Lower lobe of right lung (tissue), 2 donors: ENCODE results near the gene DTX3. TPM values are rescaled to one million over a fixed set of nuclear protein-coding genes. Genes with fewer than 3 reads are reported as not detected.

Experiments used
- ATAC-seq, 2 donors: fragments of 200-7000 bp; cut with Tn5 transposase; one replicate each; pipeline ENCODE4 v1.9.1; 2020 to 2022; ENCODE audit warnings: mild to moderate bottlenecking in 2 of 2, moderate library complexity in 2 of 2
- DNase-seq: peaks from one replicate; pipeline ENCODE4 v3.0.0-alpha.2; 2020
- H3K27ac ChIP-seq: fragments of 200-600 bp; one replicate; pipeline ENCODE4 v1.8.0; 2022
- H3K27me3 ChIP-seq: fragments of 200-600 bp; one replicate; pipeline ENCODE4 v1.8.0; 2022; ENCODE audit warnings: low read depth
- H3K36me3 ChIP-seq: fragments of 200-600 bp; one replicate; pipeline ENCODE4 v1.8.0; 2022; ENCODE audit warnings: mild to moderate bottlenecking
- H3K4me1 ChIP-seq: fragments of 200-600 bp; one replicate; pipeline ENCODE4 v1.8.0; 2022
- H3K4me3 ChIP-seq: fragments of 200-600 bp; one replicate; pipeline ENCODE4 v1.8.0; 2022; ENCODE audit warnings: mild to moderate bottlenecking
- H3K9me3 ChIP-seq: fragments of 200-600 bp; one replicate; pipeline ENCODE4 v1.8.0; 2022
- intact Hi-C: fragments of 100-400 bp; cut with DNase I; formaldehyde crosslinking; loops from one replicate; pipeline ENCODE4 v1.11.0; 2022
- total RNA-seq: library from RNA; stranded (reverse); fragmentation: NEBNext Ultra II Directional; extraction: Animal tissue kit (Norgen Biotek cat#: 25700); gene quantifications from one replicate; pipeline ENCODE4 v1.2.1, GENCODE V29; 2021
- TF ChIP-seq, protein P1 (sequence below): fragments of 200-600 bp; IDR thresholded peaks from one replicate; pipeline ENCODE4 v1.8.0; 2022; ENCODE audit warnings: antibody characterized with exemption, mild to moderate bottlenecking
- donor health status: DM: no; HTN: yes; CAD: no; lungs with severe emphysema.

DTX3 gene
- total RNA-seq, 1 donor from 2014 or later = 21.4 TPM

DNA sequence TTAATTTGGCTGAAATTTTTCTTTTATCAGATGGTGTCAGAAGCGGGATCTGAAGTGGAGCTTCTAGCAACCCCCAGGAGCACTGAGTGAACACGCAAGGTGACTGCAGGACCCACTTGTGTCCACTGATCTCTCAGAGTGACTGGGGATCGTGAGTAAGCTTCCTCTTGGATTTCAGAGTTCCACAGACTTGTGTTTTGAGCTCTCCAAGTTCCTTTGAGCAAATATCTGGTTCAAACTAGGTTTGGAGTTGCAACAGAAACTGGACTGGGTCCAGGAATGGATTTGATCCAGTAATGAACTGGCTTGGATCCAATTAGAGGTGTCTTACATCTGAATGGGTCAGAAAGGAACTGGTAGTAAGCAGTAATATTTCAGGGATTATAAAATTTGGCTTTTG, 53.1 kb downstream of the DTX3 start:
- no peaks in the 10 kb centered on the region for H3K9me3 ChIP-seq
- no peak for DNase-seq
- no peaks in the 10 kb centered on the region for H3K27me3 ChIP-seq
- TF ChIP-seq, protein P1, sequence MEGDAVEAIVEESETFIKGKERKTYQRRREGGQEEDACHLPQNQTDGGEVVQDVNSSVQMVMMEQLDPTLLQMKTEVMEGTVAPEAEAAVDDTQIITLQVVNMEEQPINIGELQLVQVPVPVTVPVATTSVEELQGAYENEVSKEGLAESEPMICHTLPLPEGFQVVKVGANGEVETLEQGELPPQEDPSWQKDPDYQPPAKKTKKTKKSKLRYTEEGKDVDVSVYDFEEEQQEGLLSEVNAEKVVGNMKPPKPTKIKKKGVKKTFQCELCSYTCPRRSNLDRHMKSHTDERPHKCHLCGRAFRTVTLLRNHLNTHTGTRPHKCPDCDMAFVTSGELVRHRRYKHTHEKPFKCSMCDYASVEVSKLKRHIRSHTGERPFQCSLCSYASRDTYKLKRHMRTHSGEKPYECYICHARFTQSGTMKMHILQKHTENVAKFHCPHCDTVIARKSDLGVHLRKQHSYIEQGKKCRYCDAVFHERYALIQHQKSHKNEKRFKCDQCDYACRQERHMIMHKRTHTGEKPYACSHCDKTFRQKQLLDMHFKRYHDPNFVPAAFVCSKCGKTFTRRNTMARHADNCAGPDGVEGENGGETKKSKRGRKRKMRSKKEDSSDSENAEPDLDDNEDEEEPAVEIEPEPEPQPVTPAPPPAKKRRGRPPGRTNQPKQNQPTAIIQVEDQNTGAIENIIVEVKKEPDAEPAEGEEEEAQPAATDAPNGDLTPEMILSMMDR = no peak
- H3K27ac ChIP-seq = no peak overlapping the region
- no peaks in the 10 kb centered on the region for H3K36me3 ChIP-seq
- peak; percentile 68 to 89 for ATAC-seq
- peaks cover 6% of the 10 kb centered on the region for H3K4me1 ChIP-seq
- no peak overlapping the region for H3K4me3 ChIP-seq
- intact Hi-C loops = no loop called here

DNA sequence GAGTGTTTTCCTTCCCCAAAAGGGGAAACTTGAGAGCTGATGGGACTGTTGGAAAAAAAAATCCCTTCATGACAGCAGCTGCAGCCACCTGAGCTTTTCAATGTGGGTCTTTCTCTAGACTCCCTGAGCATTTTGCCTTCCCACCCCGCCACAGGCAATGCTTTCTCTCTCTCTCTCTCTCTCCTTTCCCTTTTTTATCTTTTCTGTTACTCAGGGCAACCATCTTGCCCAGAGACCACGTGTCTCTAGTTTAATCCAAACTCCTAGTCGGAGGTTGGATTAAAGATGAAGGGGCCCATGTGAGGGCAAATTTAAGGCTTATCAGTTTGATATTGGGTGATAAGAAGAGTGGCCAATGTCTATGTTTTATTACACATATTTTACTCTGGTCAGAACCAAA, 54.3 kb downstream of the DTX3 start:
- DNase-seq (no peak), ATAC-seq (no peak)
- H3K36me3 ChIP-seq = no peaks in the 10 kb centered on the region

More for the DNA sequence above, 54.3 kb downstream of the DTX3 start:
- no peak overlapping the region for H3K27ac ChIP-seq
- H3K27me3 ChIP-seq = no peaks in the 10 kb centered on the region
- H3K9me3 ChIP-seq = no peaks in the 10 kb centered on the region
- TF ChIP-seq, protein P1 = no peak
- intact Hi-C loops = no loop called here
- H3K4me3 ChIP-seq = no peak overlapping the region
- peaks cover 6% of the 10 kb centered on the region for H3K4me1 ChIP-seq

Other genes with a start within 250 kb of the DTX3 start
- 79.3 TPM for gene R3HDM2, start 173.8 kb upstream of the DTX3 start, total RNA-seq
- not detected for gene INHBC, start 170.0 kb upstream of the DTX3 start, total RNA-seq
- gene INHBE, start 149.5 kb upstream of the DTX3 start, total RNA-seq = not detected
- gene GLI1, start 145.0 kb upstream of the DTX3 start, total RNA-seq = 0.21 TPM
- 54.2 TPM for gene ARHGAP9, start 125.0 kb upstream of the DTX3 start, total RNA-seq
- 131 TPM for gene MARS1, start 116.8 kb upstream of the DTX3 start, total RNA-seq
- 26.1 TPM for gene DDIT3, start 84.3 kb upstream of the DTX3 start, total RNA-seq
- 93.1 TPM for gene MBD6, start 82.0 kb upstream of the DTX3 start, total RNA-seq
- gene DCTN2, start 57.6 kb upstream of the DTX3 start, total RNA-seq = 88.3 TPM
- 0.09 TPM for gene KIF5A, start 54.8 kb upstream of the DTX3 start, total RNA-seq
- 28.6 TPM for gene PIP4K2C, start 13.6 kb upstream of the DTX3 start, total RNA-seq
- 11.5 TPM for gene ARHGEF25, start 6.6 kb downstream of the DTX3 start, total RNA-seq
- 0.89 TPM for gene B4GALNT1, start 28.4 kb downstream of the DTX3 start, total RNA-seq
- 294 TPM for gene OS9, start 89.3 kb downstream of the DTX3 start, total RNA-seq
- gene AGAP2, start 133.9 kb downstream of the DTX3 start, total RNA-seq = 5.7 TPM
- gene TSPAN31, start 140.2 kb downstream of the DTX3 start, total RNA-seq = 41.1 TPM
- 68.4 TPM for gene CDK4, start 147.5 kb downstream of the DTX3 start, total RNA-seq
- gene MARCHF9, start 150.3 kb downstream of the DTX3 start, total RNA-seq = 20.0 TPM
- gene CYP27B1, start 162.3 kb downstream of the DTX3 start, total RNA-seq = 1.1 TPM
- gene METTL1, start 167.3 kb downstream of the DTX3 start, total RNA-seq = 14.4 TPM
- 6.8 TPM for gene EEF1AKMT3, start 167.8 kb downstream of the DTX3 start, total RNA-seq
- 22.6 TPM for gene TSFM, start 178.0 kb downstream of the DTX3 start, total RNA-seq
- gene AVIL, start 213.9 kb downstream of the DTX3 start, total RNA-seq = 10.8 TPM
- 220 TPM for gene CTDSP2, start 241.9 kb downstream of the DTX3 start, total RNA-seq